Epithelial cell of proximal tubule (primary cell): ENCODE results near the gene PARP14. TPM values are rescaled to one million over a fixed set of nuclear protein-coding genes. Genes with fewer than 3 reads are reported as not detected.
"Not testable (repeated sequence)": the region's sequence is repeated elsewhere in the genome, so short reads cannot be mapped to it uniquely, and the experiment has no call there.

ENCODE experiments used
- DNase-seq: peaks from one replicate; pipeline ENCODE4 v3.0.0-alpha.2; 2011; ENCODE audit warnings: low read depth
- H3K4me3 ChIP-seq: 2 replicates; pipeline ENCODE4 v1.5.1; 2011; ENCODE audit warnings: low read depth, mild to moderate bottlenecking, low read length
- CTCF ChIP-seq: conservative IDR thresholded peaks from 2 replicates; pipeline ENCODE4 v1.5.1; 2012; ENCODE audit warnings: low read depth, mild to moderate bottlenecking, low read length
- total RNA-seq: library from RNA; depleted of rRNA; stranded (reverse); fragments of >200 nt; gene quantifications from 2 replicates; pipeline ENCODE4 v1.2.3, GENCODE V29; 2015

The PARP14 gene
- total RNA-seq, 1 donor from 2014 or later, result 27.7 TPM

GRCh38 chr3:122727294-122727693 lies 46.7 kb downstream of the PARP14 start:
- H3K4me3 ChIP-seq, result no peak overlapping the region
- no peak for TF ChIP-seq CTCF
- no peak for DNase-seq

GRCh38 chr3:122727766-122728165 lies 47.1 kb downstream of the PARP14 start:
- TF ChIP-seq CTCF, result no peak
- no peak overlapping the region for H3K4me3 ChIP-seq
- DNase-seq, result no peak

- DNase-seq, result no peak
- no peak for TF ChIP-seq CTCF
- no peak overlapping the region for H3K4me3 ChIP-seq
Measured at GRCh38 chr3:122728186-122728585, 47.5 kb downstream of the PARP14 start.

GRCh38 chr3:122728756-122729514 lies 48.3 kb downstream of the PARP14 start:
- no peak for TF ChIP-seq CTCF
- no peak for DNase-seq
- no peak overlapping the region for H3K4me3 ChIP-seq

- H3K4me3 ChIP-seq, result no peak overlapping the region
- TF ChIP-seq CTCF, result no peak
- DNase-seq, result no peak
Measured at GRCh38 chr3:122730240-122730639, 49.6 kb downstream of the PARP14 start.

- DNase-seq, H3K4me3 ChIP-seq: not testable (repeated sequence)
Measured at GRCh38 chr3:122732682-122733525, 52.3 kb downstream of the PARP14 start.

GRCh38 chr3:122739172-122739571 lies 58.5 kb downstream of the PARP14 start:
- DNase-seq, result no peak
- H3K4me3 ChIP-seq, result no peak overlapping the region
- TF ChIP-seq CTCF, result no peak
